Activated T-cell treated with anti-CD3 and anti-CD28 coated beads, Interleukin-2, amount 50 U/mL, for 1 hour (primary cell): Measurements from ENCODE around the gene ZNF552.

Experiments used
- DNase-seq: peaks from one replicate; pipeline ENCODE4 v3.0.0-alpha.2; 2020

ZNF552 gene

GRCh38 chr19:57771417-57771816 lies 43.3 kb downstream of the ZNF552 start:
- DNase-seq, result no peak

- DNase-seq, result peak; percentile 82
Observed at GRCh38 chr19:57769345-57770131, 45.2 kb downstream of the ZNF552 start, which contains the start of gene ZNF586. Gene ZNF586, plus strand, starts transcription at chr19:57769676. Its CDS starts 167 bp downstream, at chr19:57769843.

GRCh38 chr19:57759096-57759495 lies 55.6 kb downstream of the ZNF552 start:
- no peak for DNase-seq

- no peak for DNase-seq
Observed at GRCh38 chr19:57757941-57758340, 56.8 kb downstream of the ZNF552 start.
